ENCODE measurements around the gene EPS8.

DNA sequence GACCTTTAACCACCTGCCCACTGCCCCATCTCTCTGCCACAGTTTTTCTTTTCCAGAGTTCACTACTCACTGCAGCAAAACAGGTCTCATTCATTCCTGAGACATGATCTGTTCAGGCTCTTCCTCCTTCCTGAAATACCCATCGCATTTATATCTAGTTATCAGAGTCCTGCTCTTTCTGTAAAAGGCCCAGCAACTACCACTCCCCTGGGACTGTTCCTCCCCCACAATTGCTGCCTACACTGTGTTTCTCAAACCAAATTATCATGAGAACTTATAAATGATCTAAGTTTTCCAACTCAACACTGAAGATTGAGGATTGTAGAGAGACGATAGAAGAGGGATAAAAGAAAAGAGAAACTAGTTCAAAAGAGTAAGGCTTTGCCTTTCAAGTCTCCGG lies 40.8 kb upstream of the EPS8 start:
- TF ChIP-seq, protein P1, sequence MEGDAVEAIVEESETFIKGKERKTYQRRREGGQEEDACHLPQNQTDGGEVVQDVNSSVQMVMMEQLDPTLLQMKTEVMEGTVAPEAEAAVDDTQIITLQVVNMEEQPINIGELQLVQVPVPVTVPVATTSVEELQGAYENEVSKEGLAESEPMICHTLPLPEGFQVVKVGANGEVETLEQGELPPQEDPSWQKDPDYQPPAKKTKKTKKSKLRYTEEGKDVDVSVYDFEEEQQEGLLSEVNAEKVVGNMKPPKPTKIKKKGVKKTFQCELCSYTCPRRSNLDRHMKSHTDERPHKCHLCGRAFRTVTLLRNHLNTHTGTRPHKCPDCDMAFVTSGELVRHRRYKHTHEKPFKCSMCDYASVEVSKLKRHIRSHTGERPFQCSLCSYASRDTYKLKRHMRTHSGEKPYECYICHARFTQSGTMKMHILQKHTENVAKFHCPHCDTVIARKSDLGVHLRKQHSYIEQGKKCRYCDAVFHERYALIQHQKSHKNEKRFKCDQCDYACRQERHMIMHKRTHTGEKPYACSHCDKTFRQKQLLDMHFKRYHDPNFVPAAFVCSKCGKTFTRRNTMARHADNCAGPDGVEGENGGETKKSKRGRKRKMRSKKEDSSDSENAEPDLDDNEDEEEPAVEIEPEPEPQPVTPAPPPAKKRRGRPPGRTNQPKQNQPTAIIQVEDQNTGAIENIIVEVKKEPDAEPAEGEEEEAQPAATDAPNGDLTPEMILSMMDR (IDR thresholded peaks at IDR 0.05; ENCODE audit: poor library complexity) = no peak
- no peak for TF ChIP-seq EZH2 (IDR thresholded peaks at IDR 0.05; ENCODE audit: borderline replicate concordance)
